DMS153 (cell line): Measurements from ENCODE around the gene GAPVD1.
"Not testable (repeated sequence)": the region's sequence is repeated elsewhere in the genome, so short reads cannot be mapped to it uniquely, and the experiment has no call there.

Source experiments
- DNase-seq: peaks from one replicate; lab custom pipeline; 2025; lab: John Stamatoyannopoulos, UW

The GAPVD1 gene

GRCh38 chr9:125246261-125246667 lies 15.4 kb upstream of the GAPVD1 start:
- no peak for DNase-seq

GRCh38 chr9:125254231-125254630 lies 7.4 kb upstream of the GAPVD1 start:
- DNase-seq = no peak

GRCh38 chr9:125255781-125256391 lies 5.7 kb upstream of the GAPVD1 start:
- no peak for DNase-seq

GRCh38 chr9:125258160-125258785 lies 3.4 kb upstream of the GAPVD1 start:
- DNase-seq = no peak

GRCh38 chr9:125258832-125259534 lies 2.6 kb upstream of the GAPVD1 start:
- DNase-seq = no peak

GRCh38 chr9:125260561-125260960 lies 1.1 kb upstream of the GAPVD1 start:
- DNase-seq = no peak

GRCh38 chr9:125262294-125262991 lies 817 bp downstream of the GAPVD1 start:
- no peak for DNase-seq

- DNase-seq = not testable (repeated sequence)
Measured at GRCh38 chr9:125264068-125264467, 2.4 kb downstream of the GAPVD1 start.

GRCh38 chr9:125268394-125269013 lies 6.9 kb downstream of the GAPVD1 start:
- no peak for DNase-seq

- no peak for DNase-seq
Measured at GRCh38 chr9:125269014-125269397, 7.4 kb downstream of the GAPVD1 start.

- DNase-seq = no peak
Measured at GRCh38 chr9:125271081-125271480, 9.5 kb downstream of the GAPVD1 start.

GRCh38 chr9:125272697-125273096 lies 11.1 kb downstream of the GAPVD1 start:
- no peak for DNase-seq

- DNase-seq = no peak
Measured at GRCh38 chr9:125276771-125277170, 15.1 kb downstream of the GAPVD1 start.

GRCh38 chr9:125277411-125277810 lies 15.8 kb downstream of the GAPVD1 start:
- no peak for DNase-seq

GRCh38 chr9:125280945-125281344 lies 19.3 kb downstream of the GAPVD1 start:
- no peak for DNase-seq

- DNase-seq = no peak
Measured at GRCh38 chr9:125284855-125285254, 23.2 kb downstream of the GAPVD1 start.

GRCh38 chr9:125286935-125287433 lies 25.4 kb downstream of the GAPVD1 start:
- DNase-seq = not testable (repeated sequence)

GRCh38 chr9:125293134-125293533 lies 31.5 kb downstream of the GAPVD1 start:
- DNase-seq = no peak

- no peak for DNase-seq
Measured at GRCh38 chr9:125295657-125296056, 34.0 kb downstream of the GAPVD1 start.

- DNase-seq = peak; percentile 97
Measured at GRCh38 chr9:125296843-125297372, 35.3 kb downstream of the GAPVD1 start.

GRCh38 chr9:125297917-125298316 lies 36.3 kb downstream of the GAPVD1 start:
- no peak for DNase-seq

- no peak for DNase-seq
Measured at GRCh38 chr9:125302241-125302640, 40.6 kb downstream of the GAPVD1 start.
